GOT3 (cell line): ENCODE results near the gene TVP23C.

Experiments used
- DNase-seq: peaks from one replicate; lab custom pipeline; 2025; ENCODE audit warnings: mixed read lengths; lab: John Stamatoyannopoulos, UW

Gene TVP23C

DNA sequence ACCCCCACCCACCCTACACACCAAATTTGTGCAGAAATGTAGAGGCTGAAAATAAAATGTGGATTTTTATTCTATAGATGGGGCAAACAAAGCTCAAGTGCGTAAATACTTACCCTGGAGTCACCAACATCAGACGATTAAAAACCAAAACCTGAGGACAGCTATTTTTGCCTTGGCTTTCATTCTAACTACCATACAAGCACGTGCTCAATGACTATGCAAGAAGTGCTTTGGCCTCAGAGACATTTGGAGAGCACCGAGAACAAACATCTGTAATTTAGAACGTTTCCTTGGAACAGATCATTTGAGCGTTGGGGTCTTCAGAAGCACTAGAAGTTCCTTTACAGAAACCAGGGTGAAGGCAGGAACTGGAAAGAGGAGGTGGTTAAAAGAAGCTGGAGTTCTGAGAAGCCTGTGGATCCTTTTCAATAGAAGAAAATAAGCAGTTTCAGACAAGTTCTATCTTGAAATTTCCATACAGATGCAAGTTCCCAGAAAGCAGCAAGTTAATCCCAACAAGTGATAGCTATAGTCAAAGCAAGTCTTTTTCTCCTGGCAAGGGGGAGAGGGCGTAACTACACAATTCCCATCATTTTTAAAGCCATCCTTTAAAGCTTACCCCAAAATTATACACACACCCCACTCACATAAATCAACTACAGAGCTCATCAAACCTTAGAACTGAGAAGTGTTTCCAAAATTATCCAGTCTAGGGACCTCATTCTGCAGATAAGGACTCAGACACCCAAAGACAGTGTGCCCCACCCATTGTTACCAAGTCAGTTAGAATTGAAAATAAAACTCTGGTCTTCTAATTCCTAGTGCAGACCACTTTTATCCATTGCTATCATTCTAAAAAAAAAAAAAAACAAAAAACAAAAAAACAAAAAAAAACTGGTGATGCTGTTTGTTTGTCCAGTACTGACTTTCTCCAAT, 66.3 kb downstream of the TVP23C start:
- DNase-seq, result no peak

DNA sequence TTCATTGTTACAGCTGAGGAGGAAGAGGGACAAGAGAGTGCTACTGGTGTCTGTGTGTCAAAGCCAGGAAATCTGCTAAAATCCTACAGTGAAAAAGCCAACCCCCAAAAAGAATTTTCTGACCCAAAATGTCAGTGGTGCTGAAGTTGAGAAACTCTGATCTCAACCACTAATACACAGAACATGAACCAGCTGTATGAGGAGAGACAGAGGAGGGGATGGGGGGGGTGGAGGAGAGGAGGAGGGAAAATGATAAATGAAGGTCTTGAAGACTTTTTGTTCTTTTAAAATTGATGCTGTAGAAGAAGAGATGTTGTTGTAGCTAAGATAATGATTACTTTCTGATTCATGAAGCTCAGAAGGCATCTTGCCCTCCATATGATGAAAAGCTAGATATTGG, 68.5 kb downstream of the TVP23C start:
- no peak for DNase-seq

- no peak for DNase-seq
These were observed 69.6 kb downstream of the TVP23C start for GRCh38 chr17:15493693-15494035.

GRCh38 chr17:15492791-15493692, 70.2 kb downstream of the TVP23C start:
- no peak for DNase-seq

DNA sequence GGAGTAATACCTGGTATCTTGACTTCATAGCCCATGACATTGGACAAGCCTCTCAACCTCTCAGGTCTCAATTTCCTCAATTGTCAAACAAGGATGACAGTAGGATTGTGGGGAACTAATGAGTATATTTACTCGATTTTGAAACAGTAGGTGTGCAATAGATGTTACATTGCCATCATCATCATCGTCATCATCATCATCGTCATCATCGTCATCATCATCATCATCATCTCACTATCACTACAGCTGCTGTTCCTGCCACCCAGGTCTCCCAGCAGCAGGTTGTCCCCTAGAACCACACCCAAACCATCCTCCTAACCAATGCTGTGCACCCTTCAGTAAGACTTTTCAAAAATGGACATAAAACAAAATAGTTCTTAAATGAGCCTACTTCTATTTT, 71.1 kb downstream of the TVP23C start:
- no peak for DNase-seq

DNA sequence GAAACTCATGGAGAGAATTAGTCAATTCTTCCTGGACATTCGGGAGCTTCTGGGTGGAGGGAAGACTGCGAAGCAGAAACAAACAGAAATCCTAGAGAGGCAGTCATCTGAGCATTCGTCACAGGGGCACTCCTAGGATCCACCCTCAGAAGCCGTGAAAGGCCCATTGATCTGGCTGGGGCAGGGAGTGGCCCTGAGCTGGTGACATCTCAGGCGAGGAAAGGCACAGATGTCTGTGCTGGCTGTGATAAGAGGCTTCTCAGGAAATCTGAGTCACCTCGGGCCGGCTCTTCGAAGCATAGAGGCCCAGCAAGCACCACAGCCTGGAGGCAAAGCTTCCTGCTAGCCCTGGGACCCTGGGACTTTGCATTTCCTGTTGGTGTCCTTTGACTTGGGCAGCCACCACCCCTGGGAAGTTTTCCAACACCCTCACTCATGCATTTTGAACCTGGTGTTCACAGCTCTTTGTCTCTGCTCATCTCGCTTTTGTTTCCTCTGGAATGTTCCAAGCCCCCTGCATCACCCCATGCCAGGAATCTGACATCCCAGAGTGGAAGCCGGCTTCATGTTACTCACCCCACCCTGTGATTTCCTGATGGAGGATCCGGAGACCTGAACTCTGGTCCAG, 72.5 kb downstream of the TVP23C start:
- no peak for DNase-seq

DNA sequence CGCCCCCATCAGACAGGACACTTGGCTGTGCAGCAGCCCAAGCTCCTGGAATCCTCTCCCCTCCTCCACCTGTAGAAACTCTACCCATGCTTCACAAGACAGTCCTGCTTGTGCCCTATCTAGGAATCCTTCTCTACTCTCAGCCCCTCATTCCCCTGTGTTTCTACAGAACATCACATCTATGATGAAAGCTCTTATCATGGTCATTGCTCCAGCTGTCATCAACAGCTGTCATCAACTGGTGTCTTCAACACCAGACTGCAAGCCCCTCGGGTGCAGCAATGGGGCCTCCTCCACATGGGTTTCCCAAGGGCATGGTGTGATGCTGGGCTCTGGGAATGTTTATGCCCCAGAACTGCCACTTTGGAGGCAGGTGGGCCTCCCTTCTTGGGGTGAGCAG, 74.7 kb downstream of the TVP23C start:
- no peak for DNase-seq

- no peak for DNase-seq
These were observed 78.2 kb downstream of the TVP23C start for GRCh38 chr17:15485045-15485444.

GRCh38 chr17:15483431-15483830, 79.9 kb downstream of the TVP23C start:
- no peak for DNase-seq

DNA sequence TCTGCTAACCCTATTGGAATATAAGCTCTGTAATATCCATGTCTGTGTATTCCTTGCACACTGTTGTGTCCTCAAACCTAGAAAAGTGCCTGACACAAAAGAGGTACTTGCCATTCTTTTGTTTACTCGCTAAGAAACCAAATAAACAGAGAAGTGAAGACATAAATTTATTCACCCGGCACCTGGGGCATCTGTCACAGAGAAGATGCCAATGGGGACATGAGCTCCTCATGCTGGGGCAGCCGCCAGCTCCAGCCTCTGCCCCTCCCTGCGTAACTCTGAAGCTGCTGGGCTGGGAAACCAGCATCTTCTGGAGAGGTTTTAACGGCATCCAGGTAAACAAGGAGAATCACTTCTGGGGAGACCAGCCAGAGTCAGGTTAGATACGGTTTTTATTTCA, 80.8 kb downstream of the TVP23C start:
- no peak for DNase-seq

DNA sequence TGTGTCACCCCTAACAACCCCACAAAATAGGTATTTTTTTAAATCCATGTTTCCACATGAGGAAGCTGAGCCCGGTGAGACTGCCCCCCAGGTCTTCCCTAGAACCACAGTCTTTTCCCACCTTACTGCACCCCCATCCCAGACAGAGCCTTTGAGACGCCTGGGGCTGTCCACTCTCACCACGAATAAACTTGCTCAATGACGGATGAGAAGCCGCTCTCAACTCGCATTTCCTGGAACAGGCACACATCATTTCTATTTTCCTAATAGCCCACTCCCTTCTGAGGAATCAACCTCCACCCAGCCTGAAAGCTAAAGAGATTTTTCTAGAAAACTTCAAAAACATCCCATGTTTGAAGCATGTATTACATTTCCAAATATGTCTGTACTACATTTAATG, 81.8 kb downstream of the TVP23C start:
- no peak for DNase-seq

DNA sequence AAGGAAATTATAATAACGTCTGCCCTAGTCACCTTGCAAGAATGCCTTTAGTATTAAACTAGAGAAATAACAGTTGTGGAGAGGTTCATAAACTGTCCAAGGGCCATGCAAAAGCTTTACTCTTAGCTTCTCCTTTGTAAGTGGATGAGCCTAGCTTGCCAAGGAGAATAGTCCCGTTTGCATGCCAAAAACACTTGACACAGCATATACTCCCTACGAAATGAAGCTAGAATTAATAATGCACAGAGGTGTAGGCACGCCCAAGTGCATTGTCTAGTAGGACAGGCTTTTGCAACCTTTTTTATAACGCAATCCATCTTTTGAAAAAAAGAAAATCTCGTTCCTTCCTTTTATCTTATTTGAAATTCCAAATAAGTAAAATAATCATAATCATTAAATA, 83.1 kb downstream of the TVP23C start:
- DNase-seq, result no peak

DNA sequence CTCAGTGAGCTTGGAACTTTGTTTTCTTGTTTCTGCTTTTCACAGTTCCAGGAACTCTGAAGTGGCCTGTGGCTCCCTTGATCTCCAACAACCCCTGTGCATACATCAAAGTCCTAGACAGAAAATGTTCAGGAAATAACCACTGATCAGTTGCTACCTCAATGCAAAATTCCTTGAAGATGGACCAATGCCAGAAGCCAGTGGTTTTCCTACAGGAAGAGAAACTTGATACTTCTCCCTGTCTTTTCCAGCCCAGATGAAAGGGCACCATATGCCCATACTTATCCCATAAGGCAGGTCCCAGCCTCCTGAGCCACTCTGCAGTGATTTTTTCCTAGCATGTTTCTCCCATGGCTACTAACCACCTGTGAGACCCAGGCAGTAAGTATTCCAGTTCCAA, 83.6 kb downstream of the TVP23C start:
- no peak for DNase-seq

DNA sequence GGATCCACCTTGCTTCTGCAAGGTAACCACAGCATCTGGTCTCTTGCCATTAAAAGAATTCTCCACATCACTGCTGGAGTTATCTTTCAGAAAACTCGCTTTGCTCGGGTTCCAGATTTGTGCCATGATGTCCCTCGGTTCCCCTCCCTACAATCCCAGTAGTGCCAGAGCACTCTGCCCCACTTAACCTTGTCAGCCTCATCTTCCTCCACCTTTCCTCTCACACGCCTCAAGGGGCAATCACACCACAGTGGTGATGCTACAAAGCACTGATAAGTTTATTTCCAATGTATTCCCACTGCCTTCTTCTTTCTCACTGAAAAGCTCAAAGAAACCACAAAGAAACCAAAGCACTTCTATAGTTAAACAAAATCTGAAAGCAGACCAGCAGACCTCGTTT, 84.4 kb downstream of the TVP23C start:
- no peak for DNase-seq

DNA sequence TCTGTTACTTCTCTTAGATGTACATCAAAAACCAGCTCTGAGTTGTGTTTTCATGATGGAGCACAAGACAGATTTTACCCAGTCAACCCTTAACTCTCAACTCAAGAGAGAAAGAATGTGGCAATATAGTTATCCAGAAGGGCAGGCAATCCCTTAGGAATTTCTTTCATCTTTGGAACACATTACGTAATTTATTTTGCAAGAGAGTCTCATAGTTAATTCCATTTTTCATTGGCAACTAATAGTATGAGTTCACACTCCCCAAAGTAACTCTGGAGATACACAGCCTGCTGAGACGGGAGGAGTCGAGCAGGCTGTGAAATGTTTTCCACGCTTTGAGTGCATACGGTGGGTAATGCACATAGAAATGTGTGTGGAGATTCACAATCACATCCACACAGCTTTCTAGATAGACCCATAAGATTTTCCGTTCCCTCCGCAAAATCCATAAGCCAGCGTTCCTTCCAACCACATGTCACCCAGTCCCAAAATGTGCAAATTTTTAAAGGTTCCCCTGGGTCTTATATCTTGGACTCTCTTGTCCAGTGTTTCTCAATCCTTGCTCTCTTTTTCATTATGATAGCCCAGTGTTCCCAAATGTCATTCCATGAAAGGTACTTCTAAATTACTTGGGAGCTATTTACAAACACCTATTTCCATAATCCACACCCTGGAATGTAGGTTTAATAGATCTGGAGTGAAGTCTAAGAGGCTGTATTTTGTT, 87.5 kb downstream of the TVP23C start:
- no peak for DNase-seq

DNA sequence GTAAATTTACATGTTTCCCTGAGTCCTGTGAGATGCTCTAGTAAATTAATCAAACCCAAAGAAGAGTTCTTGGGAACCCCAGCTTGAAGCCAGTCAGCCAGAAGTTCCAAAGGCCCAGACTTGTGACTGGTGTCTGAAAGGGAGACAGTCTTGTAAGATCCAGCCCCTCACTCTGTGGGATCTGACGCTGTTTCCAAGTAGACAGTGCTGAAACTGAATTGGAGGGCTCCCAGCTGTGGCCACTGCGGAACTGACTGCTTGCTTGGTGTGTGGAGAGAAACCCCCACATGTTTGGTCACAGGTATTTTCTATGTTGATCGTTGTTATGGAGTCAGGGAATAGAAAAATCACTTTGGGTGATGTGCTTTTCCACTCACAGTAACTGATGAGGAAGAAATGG, 90.4 kb downstream of the TVP23C start:
- no peak for DNase-seq

DNA sequence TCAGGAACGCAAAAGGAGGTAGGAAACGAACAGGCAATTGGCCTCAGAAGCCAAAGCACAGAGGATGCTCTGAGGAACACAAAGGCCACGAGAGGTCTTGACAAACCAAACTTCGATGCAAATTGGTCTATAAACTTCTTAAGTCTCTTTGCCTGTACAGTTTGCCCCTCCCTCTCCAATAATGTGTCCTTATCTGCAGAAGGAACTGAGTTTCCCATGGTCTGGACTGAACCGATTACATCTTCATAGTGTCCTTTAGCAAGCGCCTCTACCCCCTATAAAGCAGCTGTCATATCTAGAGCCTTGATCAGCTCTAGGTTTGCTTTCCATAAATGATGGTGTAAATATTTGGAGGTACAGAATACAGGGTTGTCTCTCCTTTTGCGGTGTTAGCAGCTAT, 92.7 kb downstream of the TVP23C start:
- DNase-seq, result no peak

GRCh38 chr17:15469260-15469659, 94.0 kb downstream of the TVP23C start:
- no peak for DNase-seq

DNA sequence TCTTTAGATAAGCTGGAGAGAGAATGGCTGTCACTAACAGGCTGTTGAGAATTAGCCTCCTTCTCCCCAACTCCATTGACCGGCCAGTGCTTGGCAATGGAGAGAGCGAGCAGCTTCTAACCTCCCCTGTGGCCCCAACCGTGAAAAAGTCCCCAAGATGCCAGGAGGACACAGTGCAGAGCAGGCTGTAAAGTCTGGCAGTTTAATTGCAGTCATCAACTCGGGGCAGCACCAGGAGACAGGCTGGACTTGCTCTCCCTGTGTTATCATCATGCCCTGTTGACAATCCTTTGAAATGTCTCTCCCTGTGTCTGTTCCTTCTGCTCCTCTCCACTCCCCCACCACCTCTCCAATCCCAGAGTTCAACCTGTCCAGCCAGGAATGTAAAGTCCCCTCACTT, 95.2 kb downstream of the TVP23C start:
- no peak for DNase-seq

DNA sequence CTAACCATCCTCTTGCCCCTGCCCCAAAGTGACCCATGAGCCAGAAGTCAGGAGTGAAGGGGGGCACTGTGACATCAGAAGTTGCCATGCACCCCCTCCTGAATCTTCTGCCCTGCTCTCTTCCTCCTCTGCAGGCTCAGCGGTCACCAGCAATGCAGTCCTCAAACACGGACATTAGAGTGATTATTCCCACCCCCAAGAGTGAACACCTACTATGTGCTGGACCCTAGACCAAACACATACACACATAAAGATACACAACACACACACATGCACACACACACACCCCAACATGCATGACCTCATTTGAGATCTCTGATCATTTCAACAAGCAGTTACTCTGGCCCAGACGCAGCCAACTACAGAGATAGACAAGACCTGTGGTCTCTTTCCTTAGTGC, 95.7 kb downstream of the TVP23C start, which contains the start of gene CDRT4:
Gene CDRT4, minus strand, starts transcription at position 30 of the 400 bp plus-strand sequence. CDS start 27,383 bp downstream, outside the sequence.
- DNase-seq, result no peak

DNA sequence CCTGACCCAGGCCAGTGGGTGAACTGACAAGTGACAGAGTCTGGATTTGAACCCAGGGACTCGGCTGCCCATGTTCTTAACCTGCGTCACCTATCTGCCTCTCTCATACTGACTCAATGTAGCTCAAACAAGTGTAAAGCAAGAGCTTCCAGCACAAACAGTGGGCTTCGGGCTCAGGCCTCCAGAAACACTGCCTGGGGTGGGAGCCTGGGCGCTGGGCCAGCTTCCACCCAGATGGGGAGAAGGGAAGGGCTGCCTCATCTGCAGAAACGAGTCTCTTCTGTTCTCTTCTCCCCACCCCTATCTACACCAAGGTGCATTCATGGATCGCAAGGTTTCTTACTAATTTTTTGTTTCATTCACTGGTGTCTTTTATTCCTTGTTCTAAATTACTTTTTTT, 97.2 kb downstream of the TVP23C start:
- no peak for DNase-seq
